H9 (cell line): ENCODE results near the gene PCNX3. TPM values are rescaled to one million over a fixed set of nuclear protein-coding genes. Genes with fewer than 3 reads are reported as not detected.

Experiments used
- DNase-seq: peaks from one replicate; pipeline ENCODE4 v3.0.0-alpha.2; 2017
- H2AFZ ChIP-seq: one replicate; pipeline ENCODE4 v1.6.1; 2013; ENCODE audit warnings: mild to moderate bottlenecking, low read length, control low read depth, moderate library complexity
- H2AK5ac ChIP-seq: 2 replicates; pipeline ENCODE4 v1.6.1; 2013; ENCODE audit warnings: low read length, control low read depth, mixed read lengths; ENCODE audit not compliant: insufficient read length
- H2BK120ac ChIP-seq: one replicate; pipeline ENCODE4 v1.6.1; 2013; ENCODE audit warnings: low read depth, mild to moderate bottlenecking, low read length, control low read depth, inconsistent platforms; ENCODE audit not compliant: poor library complexity, severe bottlenecking
- H2BK12ac ChIP-seq: 2 replicates; pipeline ENCODE4 v1.6.1; 2013; ENCODE audit warnings: low read length, control low read depth, mixed read lengths, low read depth; ENCODE audit not compliant: insufficient read length
- H2BK15ac ChIP-seq: 2 replicates; pipeline ENCODE4 v1.6.1; 2013; ENCODE audit warnings: low read depth, low read length, control low read depth
- H2BK20ac ChIP-seq: one replicate; pipeline ENCODE4 v1.6.1; 2013; ENCODE audit warnings: low read depth, mild to moderate bottlenecking, low read length, control low read depth, inconsistent platforms; ENCODE audit not compliant: poor library complexity, severe bottlenecking
- H2BK5ac ChIP-seq: 2 replicates; pipeline ENCODE4 v1.6.1; 2013; ENCODE audit warnings: low read length, control low read depth, mixed read lengths; ENCODE audit not compliant: insufficient read length
- H3K14ac ChIP-seq: 2 replicates; pipeline ENCODE4 v1.6.1; 2013; ENCODE audit warnings: low read length, control low read depth; ENCODE audit not compliant: insufficient read depth
- H3K18ac ChIP-seq: 2 replicates; pipeline ENCODE4 v1.6.1; 2013; ENCODE audit warnings: low read depth, mild to moderate bottlenecking, mixed read lengths, low read length, control low read depth; ENCODE audit not compliant: insufficient read length
- H3K23ac ChIP-seq: 2 replicates; pipeline ENCODE4 v1.6.1; 2013; ENCODE audit warnings: low read length, control low read depth, mixed read lengths, low read depth; ENCODE audit not compliant: insufficient read length
- H3K23me2 ChIP-seq: 2 replicates; pipeline ENCODE4 v1.6.1; 2013; ENCODE audit warnings: low read depth, mild to moderate bottlenecking, mixed read lengths, low read length, control low read depth; ENCODE audit not compliant: insufficient read length, poor library complexity, severe bottlenecking
- H3K27ac ChIP-seq: 2 replicates; pipeline ENCODE4 v1.5.1; 2013; ENCODE audit warnings: low read length, control low read depth, mixed read lengths, low read depth; ENCODE audit not compliant: insufficient read length
- H3K27me3 ChIP-seq: 2 replicates; pipeline ENCODE4 v1.6.1; 2013; ENCODE audit warnings: low read length, control low read depth, inconsistent platforms; ENCODE audit not compliant: insufficient read depth
- H3K4ac ChIP-seq: 2 replicates; pipeline ENCODE4 v1.6.1; 2013; ENCODE audit warnings: low read depth, mild to moderate bottlenecking, control low read depth, inconsistent platforms, low read length, moderate library complexity
- H3K4me1 ChIP-seq: 2 replicates; pipeline ENCODE4 v1.6.1; 2013; ENCODE audit warnings: low read length, control low read depth, inconsistent platforms; ENCODE audit not compliant: insufficient read depth
- H3K4me2 ChIP-seq: 2 replicates; pipeline ENCODE4 v1.6.1; 2013; ENCODE audit warnings: low read length, control low read depth, mixed read lengths; ENCODE audit not compliant: insufficient read length, insufficient read depth
- H3K56ac ChIP-seq: 2 replicates; pipeline ENCODE4 v1.6.1; 2013; ENCODE audit warnings: low read depth, mild to moderate bottlenecking, mixed read lengths, low read length, control low read depth; ENCODE audit not compliant: insufficient read length
- H3K79me1 ChIP-seq: 2 replicates; pipeline ENCODE4 v1.6.1; 2013; ENCODE audit warnings: low read depth, mild to moderate bottlenecking, moderate library complexity, low read length, control low read depth, inconsistent platforms; ENCODE audit not compliant: insufficient read depth, poor library complexity, severe bottlenecking
- H3K79me2 ChIP-seq: 2 replicates; pipeline ENCODE4 v1.6.1; 2013; ENCODE audit warnings: low read length, control low read depth, inconsistent platforms; ENCODE audit not compliant: insufficient read depth
- H3K9ac ChIP-seq: 2 replicates; pipeline ENCODE4 v1.6.1; 2013; ENCODE audit warnings: low read length, control low read depth, mixed read lengths; ENCODE audit not compliant: insufficient read length; ENCODE audit errors: extremely low read depth
- H3K9me3 ChIP-seq: one replicate; pipeline ENCODE4 v1.6.1; 2013; ENCODE audit warnings: low read depth, low read length, inconsistent platforms; ENCODE audit not compliant: control insufficient read depth
- H3T11ph ChIP-seq: one replicate; pipeline ENCODE4 v1.6.1; 2013; ENCODE audit warnings: mild to moderate bottlenecking, low read length, control low read depth, inconsistent platforms
- H4K20me1 ChIP-seq: one replicate; pipeline ENCODE4 v1.6.1; 2013; ENCODE audit not compliant: control insufficient read depth, insufficient read length, insufficient read depth
- H4K5ac ChIP-seq: 2 replicates; pipeline ENCODE4 v1.6.1; 2013; ENCODE audit warnings: low read depth, mild to moderate bottlenecking, mixed read lengths, low read length, control low read depth; ENCODE audit not compliant: insufficient read length
- H4K8ac ChIP-seq: replicated peaks from 2 replicates; pipeline ENCODE4 v1.6.1; 2013; ENCODE audit warnings: low read length, control low read depth, mixed read lengths, low read depth; ENCODE audit not compliant: insufficient read length
- H4K91ac ChIP-seq: 2 replicates; pipeline ENCODE4 v1.6.1; 2013; ENCODE audit warnings: low read depth, mild to moderate bottlenecking, moderate library complexity, mixed read lengths, low read length, control low read depth; ENCODE audit not compliant: insufficient read length
- H3K27ac Mint-ChIP-seq, 3 experiments: 2 replicates in 2 of 3; 3 replicates in 1 of 3; pipeline ENCODE4 v1.8.0; 2020 to 2021; ENCODE audit warnings: mixed read lengths in 3 of 3, mild to moderate bottlenecking in 1 of 3, moderate library complexity in 1 of 3
- H3K27me3 Mint-ChIP-seq: 2 replicates; pipeline ENCODE4 v1.8.0; 2021; ENCODE audit warnings: low read depth, mild to moderate bottlenecking, moderate library complexity, mixed read lengths
- H3K36me3 Mint-ChIP-seq, 3 experiments: 2 replicates in 2 of 3; 3 replicates in 1 of 3; pipeline ENCODE4 v1.8.0; 2020 to 2021; ENCODE audit warnings: low read depth in 3 of 3, mixed read lengths in 3 of 3; ENCODE audit not compliant: insufficient read depth in 1 of 3
- H3K4me1 Mint-ChIP-seq, 2 experiments: 2 replicates each; pipeline ENCODE4 v1.8.0; 2020; ENCODE audit warnings: mixed read lengths in 2 of 2
- H3K4me3 Mint-ChIP-seq, 2 experiments: 2 replicates in 1 of 2; 3 replicates in 1 of 2; pipeline ENCODE4 v1.8.0; 2020 to 2021; ENCODE audit warnings: mild to moderate bottlenecking in 2 of 2, mixed read lengths in 2 of 2, moderate library complexity in 1 of 2
- H3K9me3 Mint-ChIP-seq, 2 experiments: 2 replicates in 1 of 2; 3 replicates in 1 of 2; pipeline ENCODE4 v1.8.0; 2020; ENCODE audit warnings: mild to moderate bottlenecking in 2 of 2, mixed read lengths in 2 of 2, moderate library complexity in 1 of 2
- CTCF ChIP-seq: fragments of 200-600 bp; sonication (generic); conservative IDR thresholded peaks from 3 replicates; pipeline ENCODE4 v1.8.0; 2021; ENCODE audit warnings: antibody characterized with exemption, mild to moderate bottlenecking
- WGBS: extraction: QIAGEN DNeasy Blood & Tissue Kit; methylation state at CpG from one replicate; pipeline ENCODE4 v1.1.7; 2013; ENCODE audit warnings: missing lambda C conversion rate, low lambda C conversion rate, mixed read lengths; ENCODE audit not compliant: insufficient read length; ENCODE audit errors: extremely low coverage; 5-methylcytosine and 5-hydroxymethylcytosine counted together
- total RNA-seq: library from RNA; stranded (reverse); gene quantifications from 2 replicates; pipeline ENCODE4 v1.2.1, GENCODE V29; 2021

The PCNX3 gene
- total RNA-seq, 1 experiment from 2014 or later, result 50.5 TPM

- Histone ChIP-seq H2AK5ac (no peak overlapping the region), H3K4ac (no peak overlapping the region), H3T11ph (no peak overlapping the region), H3K18ac (no peak overlapping the region), H3K9ac (no peak overlapping the region), H3K9me3 (no peaks in the 10 kb centered on the region), H3K27ac (no peak overlapping the region), H2BK20ac (no peak overlapping the region), H2BK15ac (no peak overlapping the region), H3K56ac (no peak overlapping the region), H2BK12ac (no peak overlapping the region), H3K27me3 (no peaks in the 10 kb centered on the region), H3K23me2 (peaks cover 11% of the 10 kb centered on the region), H4K8ac (no peak overlapping the region), H3K23ac (no peak overlapping the region), H3K4me1 (peaks cover 5% of the 10 kb centered on the region; the same call in 1 of the 2 replicates), H4K91ac (no peak overlapping the region), H4K20me1 (peaks cover 5% of the 10 kb centered on the region), H2BK5ac (no peak overlapping the region), H4K5ac (no peak overlapping the region), H3K4me2 (no peak overlapping the region), H3K79me2 (no peaks in the 10 kb centered on the region), H2BK120ac (no peak overlapping the region), H3K79me1 (no peaks in the 10 kb centered on the region), H2AFZ (no peak overlapping the region), H3K14ac (no peak overlapping the region)
- H3K36me3 Mint-ChIP-seq, result peaks cover 5 to 10% (median 9%) of the 10 kb centered on the region in 3 experiments; a peak in 6 of 7 replicates
- no peak for TF ChIP-seq CTCF
- H3K27me3 Mint-ChIP-seq, result peaks cover 2% of the 10 kb centered on the region
- no peak overlapping the region; a peak in 1 of 5 replicates for H3K4me3 Mint-ChIP-seq
- WGBS, result no CpG with 5 or more reads among the region's 10 CpGs
- H3K27ac Mint-ChIP-seq, result no peak overlapping the region
- no peak for DNase-seq
- peaks cover 17 to 28% of the 10 kb centered on the region in 2 experiments for H3K4me1 Mint-ChIP-seq
- no peaks in the 10 kb centered on the region; a peak in 1 of 5 replicates for H3K9me3 Mint-ChIP-seq
Measured at GRCh38 chr11:65645710-65646109, 30.1 kb downstream of the PCNX3 start.
